Measurements from ENCODE around the gene CCR7.

Gene CCR7

GRCh38 chr17:40564883-40565768 is at the start of gene CCR7:
Gene CCR7 (minus strand): TSS chr17:40565472. CDS start chr17:40565409, 63 bp downstream.
- peak; percentile 72 for DNase-seq

GRCh38 chr17:40614431-40615067 is 49.3 kb upstream of the CCR7 start:
- DNase-seq, result no peak

GRCh38 chr17:40613467-40614154 is 48.3 kb upstream of the CCR7 start:
- DNase-seq, result no peak

GRCh38 chr17:40612599-40613244 is 47.5 kb upstream of the CCR7 start:
- DNase-seq, result no peak

GRCh38 chr17:40611840-40612474 is 46.7 kb upstream of the CCR7 start:
- no peak for DNase-seq

- DNase-seq, result no peak
These were observed 45.1 kb upstream of the CCR7 start for GRCh38 chr17:40610359-40610758.

GRCh38 chr17:40608061-40608581 is 42.8 kb upstream of the CCR7 start:
- no peak for DNase-seq

GRCh38 chr17:40607641-40608040 is 42.4 kb upstream of the CCR7 start:
- DNase-seq, result no peak

GRCh38 chr17:40606548-40607353 is 41.5 kb upstream of the CCR7 start:
- no peak for DNase-seq

GRCh38 chr17:40605306-40605705 is 40.0 kb upstream of the CCR7 start:
- DNase-seq, result no peak

GRCh38 chr17:40604327-40605080 is 39.2 kb upstream of the CCR7 start:
- no peak for DNase-seq

GRCh38 chr17:40602445-40603443 is 37.5 kb upstream of the CCR7 start:
- DNase-seq, result peak; percentile 67

- no peak for DNase-seq
These were observed 35.3 kb upstream of the CCR7 start for GRCh38 chr17:40600486-40601046.

- no peak for DNase-seq
These were observed 34.1 kb upstream of the CCR7 start for GRCh38 chr17:40599468-40599763.

GRCh38 chr17:40598619-40599467 is 33.6 kb upstream of the CCR7 start:
- peak; percentile 64 for DNase-seq

- DNase-seq, result no peak
These were observed 33.0 kb upstream of the CCR7 start for GRCh38 chr17:40598301-40598618.

GRCh38 chr17:40597556-40598300 is 32.5 kb upstream of the CCR7 start:
- no peak for DNase-seq

- no peak for DNase-seq
These were observed 31.9 kb upstream of the CCR7 start for GRCh38 chr17:40597156-40597555.
